ENCODE measurements around the gene SMIM38.

Gene SMIM38

GRCh38 chr11:69155302-69156234 is at the start of gene SMIM38:
Gene SMIM38 (plus strand): TSS chr11:69155935. CDS start chr11:69157847, 1,912 bp downstream.
- no peak for DNase-seq (ENCODE audit: low read depth in 3 of 3)

GRCh38 chr11:69106031-69106811 is 49.5 kb upstream of the SMIM38 start:
- no peak for DNase-seq (ENCODE audit: low read depth in 3 of 3)

GRCh38 chr11:69107413-69107812 is 48.3 kb upstream of the SMIM38 start:
- no peak for DNase-seq (ENCODE audit: low read depth in 3 of 3)

- DNase-seq (ENCODE audit: low read depth in 3 of 3) = no peak
These were observed 47.7 kb upstream of the SMIM38 start for GRCh38 chr11:69108030-69108429.

GRCh38 chr11:69108559-69108958 is 47.2 kb upstream of the SMIM38 start:
- DNase-seq (ENCODE audit: low read depth in 3 of 3) = no peak

- no peak for DNase-seq (ENCODE audit: low read depth in 3 of 3)
These were observed 46.6 kb upstream of the SMIM38 start for GRCh38 chr11:69109101-69109500.

- DNase-seq (ENCODE audit: low read depth in 3 of 3) = no peak
These were observed 45.3 kb upstream of the SMIM38 start for GRCh38 chr11:69110451-69110850.

- no peak for DNase-seq (ENCODE audit: low read depth in 3 of 3)
These were observed 43.9 kb upstream of the SMIM38 start for GRCh38 chr11:69111624-69112542.

DNA sequence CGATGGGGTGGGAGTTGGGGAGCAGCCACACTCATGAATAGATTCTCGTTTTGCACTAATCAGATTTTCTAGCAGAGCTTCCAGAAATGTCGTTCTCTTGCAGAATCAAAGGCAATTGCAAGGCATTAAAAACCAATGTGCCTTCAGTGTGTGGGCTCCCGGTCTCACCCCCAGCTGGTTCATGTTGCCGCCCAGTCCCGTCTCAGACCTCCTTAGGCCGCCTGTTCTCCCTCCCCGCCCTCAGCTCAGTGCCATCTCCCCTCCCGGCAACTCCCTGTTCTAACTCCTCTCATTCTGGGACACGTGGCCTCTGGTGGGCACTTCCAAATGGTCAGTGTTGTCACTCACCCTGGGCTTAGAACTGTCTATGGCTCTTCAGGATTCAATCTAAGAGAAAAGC is 42.5 kb upstream of the SMIM38 start:
- DNase-seq (ENCODE audit: low read depth in 3 of 3) = no peak

- DNase-seq (ENCODE audit: low read depth in 3 of 3) = no peak
These were observed 41.9 kb upstream of the SMIM38 start for GRCh38 chr11:69113646-69114340.

- no peak for DNase-seq (ENCODE audit: low read depth in 3 of 3)
These were observed 41.4 kb upstream of the SMIM38 start for GRCh38 chr11:69114362-69114761.

- DNase-seq (ENCODE audit: low read depth in 3 of 3) = no peak
These were observed 40.8 kb upstream of the SMIM38 start for GRCh38 chr11:69114811-69115523.

- DNase-seq (ENCODE audit: low read depth in 3 of 3) = no peak
These were observed 39.9 kb upstream of the SMIM38 start for GRCh38 chr11:69115586-69116560.

DNA sequence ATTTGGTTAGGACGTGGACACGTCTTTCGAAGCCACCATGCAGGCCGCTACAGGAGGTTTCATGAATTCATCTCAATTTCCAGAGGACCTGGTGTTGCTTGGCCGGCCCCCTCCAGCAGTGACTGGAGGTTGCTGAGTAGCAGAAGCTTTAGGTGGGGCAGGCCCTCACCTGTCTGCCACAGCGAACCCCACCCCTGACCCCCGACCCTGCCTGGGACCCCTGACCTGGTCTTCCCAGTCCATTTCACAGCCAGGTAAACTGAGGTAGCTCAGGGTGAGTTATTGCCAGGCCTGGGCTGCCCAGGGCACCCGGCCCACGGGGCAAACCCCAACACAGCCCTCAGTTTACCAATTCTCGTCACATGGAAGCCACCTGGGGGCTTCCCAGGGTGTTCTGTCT is 39.1 kb upstream of the SMIM38 start:
- DNase-seq (ENCODE audit: low read depth in 3 of 3) = no peak

DNA sequence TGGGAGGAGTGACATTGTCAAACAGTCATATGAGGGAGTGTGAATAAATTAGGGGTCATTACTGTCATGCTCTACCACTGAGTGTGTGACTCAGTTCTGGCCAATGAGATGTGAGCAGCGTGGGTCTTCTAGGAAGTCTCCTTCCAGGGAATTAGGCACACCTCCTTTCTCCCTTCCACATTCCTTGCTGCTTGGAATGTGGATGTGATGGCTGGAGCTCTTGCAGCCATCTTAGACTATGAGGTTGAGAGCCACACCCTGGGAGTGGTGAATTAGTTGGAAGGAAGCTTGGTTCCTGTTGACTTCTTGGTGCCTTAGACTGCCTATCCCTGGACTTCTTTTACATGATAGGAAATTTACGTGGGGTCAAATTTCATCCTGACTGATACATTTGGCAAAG is 36.5 kb upstream of the SMIM38 start:
- DNase-seq (ENCODE audit: low read depth in 3 of 3) = no peak

DNA sequence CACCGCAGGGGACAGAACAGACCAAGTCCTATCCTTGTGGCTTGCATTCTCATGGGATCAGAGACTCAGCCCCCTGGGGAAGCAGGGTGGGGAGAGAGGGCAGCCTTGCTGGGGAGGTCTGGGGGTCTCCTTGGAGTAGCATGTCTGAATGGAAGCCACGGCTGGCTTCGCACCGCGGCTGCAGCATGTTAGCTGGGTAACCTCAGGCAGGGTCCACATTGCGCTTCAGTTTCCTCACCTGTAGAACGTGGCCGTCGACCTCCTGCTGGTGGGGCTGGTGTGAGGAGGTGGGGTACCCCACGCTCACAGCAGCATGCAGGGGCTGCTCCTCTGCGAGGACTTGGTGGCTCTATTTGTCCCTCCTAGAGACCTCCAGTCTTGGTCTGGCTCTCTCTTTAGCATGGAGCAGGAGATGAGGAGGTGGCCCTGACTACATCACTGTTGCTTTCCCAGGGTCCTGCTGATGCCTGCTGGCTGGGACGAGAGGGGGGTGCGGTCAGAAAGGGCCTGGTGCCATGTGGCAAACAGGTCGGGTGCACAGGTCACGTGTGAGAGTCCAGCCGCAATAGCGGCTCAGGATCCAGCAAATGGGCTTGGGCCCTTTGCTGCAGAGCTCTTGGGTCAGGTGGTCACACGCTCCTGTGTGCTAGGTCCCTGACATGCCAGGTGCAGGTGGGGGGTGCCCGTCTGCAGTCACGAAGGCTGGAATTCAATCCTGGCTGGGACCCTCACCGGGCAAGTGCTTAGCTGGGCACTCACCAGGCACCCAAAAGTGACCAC is 35.4 kb upstream of the SMIM38 start:
- no peak for DNase-seq (ENCODE audit: low read depth in 3 of 3)

DNA sequence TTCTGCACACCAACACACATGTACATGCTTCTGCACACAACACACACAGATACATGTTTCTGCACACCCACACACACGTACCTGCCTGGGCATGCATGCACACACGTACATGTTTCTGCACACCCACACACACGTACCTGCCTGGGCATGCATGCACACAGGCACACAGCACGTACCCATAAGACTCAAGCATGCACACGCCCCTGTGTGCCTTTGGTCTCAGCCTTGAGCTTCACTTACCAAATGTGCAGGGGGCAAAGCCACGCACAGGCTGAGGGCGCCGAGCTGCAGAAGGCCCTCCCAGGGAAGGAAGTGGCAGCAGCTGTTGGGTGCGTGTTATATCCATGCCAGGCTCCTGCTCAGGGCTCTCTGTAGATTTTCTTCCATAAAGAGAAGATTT is 34.7 kb upstream of the SMIM38 start:
- no peak for DNase-seq (ENCODE audit: low read depth in 3 of 3)

- no peak for DNase-seq (ENCODE audit: low read depth in 3 of 3)
These were observed 34.0 kb upstream of the SMIM38 start for GRCh38 chr11:69121621-69122325.
